Measurements from ENCODE around the gene SEPTIN11.
"Not testable (repeated sequence)": the region's sequence is repeated elsewhere in the genome, so short reads cannot be mapped to it uniquely, and the experiment has no call there.

SEPTIN11 gene

GRCh38 chr4:76958891-76959290 lies 9.3 kb downstream of the SEPTIN11 start:
- H3K27me3 ChIP-seq (ENCODE audit: low read depth) = no peaks in the 10 kb centered on the region
- H3K9me3 ChIP-seq = no peaks in the 10 kb centered on the region
- H3K4me3 ChIP-seq = no peak overlapping the region
- no peaks in the 10 kb centered on the region; the same call in 1 of the 2 replicates for H3K4me1 ChIP-seq
- DNase-seq (ENCODE audit: low spot score in 2 of 2) = no peak
- in situ Hi-C loops (cut with MboI; ENCODE audit: low sequenced_read_pairs) = no loop called here
- no peaks in the 10 kb centered on the region for H3K36me3 ChIP-seq (replicated peaks)

GRCh38 chr4:76960014-76960413 lies 10.5 kb downstream of the SEPTIN11 start:
- in situ Hi-C loops (cut with MboI; ENCODE audit: low sequenced_read_pairs) = no loop called here
- H3K36me3 ChIP-seq (replicated peaks) = no peaks in the 10 kb centered on the region
- no peaks in the 10 kb centered on the region for H3K9me3 ChIP-seq
- DNase-seq (ENCODE audit: low spot score in 2 of 2) = no peak
- H3K27me3 ChIP-seq (ENCODE audit: low read depth) = no peaks in the 10 kb centered on the region
- no peak overlapping the region for H3K4me3 ChIP-seq
- H3K4me1 ChIP-seq = no peaks in the 10 kb centered on the region; the same call in 1 of the 2 replicates

- in situ Hi-C loops (cut with MboI; ENCODE audit: low sequenced_read_pairs) = no loop called here
- no peaks in the 10 kb centered on the region for H3K9me3 ChIP-seq
- DNase-seq (ENCODE audit: low spot score in 2 of 2) = no peak
- no peaks in the 10 kb centered on the region; the same call in 1 of the 2 replicates for H3K4me1 ChIP-seq
- H3K27me3 ChIP-seq (ENCODE audit: low read depth) = no peaks in the 10 kb centered on the region
- no peaks in the 10 kb centered on the region for H3K36me3 ChIP-seq (replicated peaks)
- no peak overlapping the region for H3K4me3 ChIP-seq
Observed at GRCh38 chr4:76962406-76963130, 13.0 kb downstream of the SEPTIN11 start.

GRCh38 chr4:76963131-76963750 lies 13.7 kb downstream of the SEPTIN11 start:
- Histone ChIP-seq H3K4me3 (no peak overlapping the region), H3K4me1 (no peaks in the 10 kb centered on the region; the same call in 1 of the 2 replicates), H3K27me3 (ENCODE audit: low read depth) (no peaks in the 10 kb centered on the region), H3K36me3 (replicated peaks) (no peaks in the 10 kb centered on the region), H3K9me3 (no peaks in the 10 kb centered on the region)
- DNase-seq (ENCODE audit: low spot score in 2 of 2) = no peak
- in situ Hi-C loops (cut with MboI; ENCODE audit: low sequenced_read_pairs) = no loop called here

GRCh38 chr4:76963927-76964326 lies 14.4 kb downstream of the SEPTIN11 start:
- in situ Hi-C loops (cut with MboI; ENCODE audit: low sequenced_read_pairs); H3K9me3 ChIP-seq; H3K4me1 ChIP-seq; H3K36me3 ChIP-seq (replicated peaks); H3K27me3 ChIP-seq (ENCODE audit: low read depth); H3K4me3 ChIP-seq; DNase-seq (ENCODE audit: low spot score in 2 of 2): not testable (repeated sequence)

GRCh38 chr4:76964769-76965168 lies 15.2 kb downstream of the SEPTIN11 start:
- H3K36me3 ChIP-seq (replicated peaks) = no peaks in the 10 kb centered on the region
- H3K27me3 ChIP-seq (ENCODE audit: low read depth) = no peaks in the 10 kb centered on the region
- in situ Hi-C loops (cut with MboI; ENCODE audit: low sequenced_read_pairs) = no loop called here
- no peaks in the 10 kb centered on the region; the same call in 1 of the 2 replicates for H3K4me1 ChIP-seq
- H3K4me3 ChIP-seq = no peak overlapping the region
- H3K9me3 ChIP-seq = no peaks in the 10 kb centered on the region
- DNase-seq (ENCODE audit: low spot score in 2 of 2) = no peak

- H3K27me3 ChIP-seq (ENCODE audit: low read depth) = no peaks in the 10 kb centered on the region
- no peaks in the 10 kb centered on the region for H3K9me3 ChIP-seq
- H3K36me3 ChIP-seq (replicated peaks) = no peaks in the 10 kb centered on the region
- no peak for DNase-seq (ENCODE audit: low spot score in 2 of 2)
- H3K4me1 ChIP-seq = peaks cover 2% of the 10 kb centered on the region; the same call in 1 of the 2 replicates
- in situ Hi-C loops (cut with MboI; ENCODE audit: low sequenced_read_pairs) = no loop called here
- no peak overlapping the region for H3K4me3 ChIP-seq
Observed at GRCh38 chr4:76965866-76966579, 16.5 kb downstream of the SEPTIN11 start.

GRCh38 chr4:76968937-76969336 lies 19.4 kb downstream of the SEPTIN11 start:
- 0 out of 2 replicates have a peak, but pooled peaks cover 2% of the 10 kb centered on the region for H3K4me1 ChIP-seq
- no peaks in the 10 kb centered on the region for H3K27me3 ChIP-seq (ENCODE audit: low read depth)
- in situ Hi-C loops (cut with MboI; ENCODE audit: low sequenced_read_pairs) = no loop called here
- DNase-seq (ENCODE audit: low spot score in 2 of 2) = no peak
- no peaks in the 10 kb centered on the region for H3K36me3 ChIP-seq (replicated peaks)
- no peak overlapping the region for H3K4me3 ChIP-seq
- H3K9me3 ChIP-seq = no peaks in the 10 kb centered on the region

- no peaks in the 10 kb centered on the region for H3K9me3 ChIP-seq
- in situ Hi-C loops (cut with MboI; ENCODE audit: low sequenced_read_pairs) = no loop called here
- H3K27me3 ChIP-seq (ENCODE audit: low read depth) = no peaks in the 10 kb centered on the region
- DNase-seq (ENCODE audit: low spot score in 2 of 2) = no peak
- no peaks in the 10 kb centered on the region for H3K36me3 ChIP-seq (replicated peaks)
- 0 out of 2 replicates have a peak, but pooled peaks cover 2% of the 10 kb centered on the region for H3K4me1 ChIP-seq
- H3K4me3 ChIP-seq = no peak overlapping the region
Observed at GRCh38 chr4:76969495-76969894, 19.9 kb downstream of the SEPTIN11 start.

- no peaks in the 10 kb centered on the region for H3K27me3 ChIP-seq (ENCODE audit: low read depth)
- no peaks in the 10 kb centered on the region for H3K9me3 ChIP-seq
- DNase-seq (ENCODE audit: low spot score in 2 of 2) = no peak
- H3K4me1 ChIP-seq = 0 out of 2 replicates have a peak, but pooled peaks cover 2% of the 10 kb centered on the region
- H3K36me3 ChIP-seq (replicated peaks) = no peaks in the 10 kb centered on the region
- in situ Hi-C loops (cut with MboI; ENCODE audit: low sequenced_read_pairs) = no loop called here
- H3K4me3 ChIP-seq = no peak overlapping the region
Observed at GRCh38 chr4:76969941-76970529, 20.5 kb downstream of the SEPTIN11 start.

GRCh38 chr4:76972306-76972705 lies 22.8 kb downstream of the SEPTIN11 start:
- in situ Hi-C loops (cut with MboI; ENCODE audit: low sequenced_read_pairs) = no loop called here
- Histone ChIP-seq H3K9me3 (no peaks in the 10 kb centered on the region), H3K27me3 (ENCODE audit: low read depth) (no peaks in the 10 kb centered on the region), H3K4me1 (0 out of 2 replicates have a peak, but pooled peaks cover 2% of the 10 kb centered on the region), H3K36me3 (replicated peaks) (no peaks in the 10 kb centered on the region), H3K4me3 (no peak overlapping the region)
- DNase-seq (ENCODE audit: low spot score in 2 of 2) = no peak

- no peaks in the 10 kb centered on the region for H3K9me3 ChIP-seq
- 0 out of 2 replicates have a peak, but pooled peaks cover 2% of the 10 kb centered on the region for H3K4me1 ChIP-seq
- in situ Hi-C loops (cut with MboI; ENCODE audit: low sequenced_read_pairs) = no loop called here
- DNase-seq (ENCODE audit: low spot score in 2 of 2) = no peak
- no peaks in the 10 kb centered on the region for H3K27me3 ChIP-seq (ENCODE audit: low read depth)
- no peaks in the 10 kb centered on the region; the same call in 1 of the 2 replicates for H3K36me3 ChIP-seq (replicated peaks)
- H3K4me3 ChIP-seq = no peak overlapping the region
Observed at GRCh38 chr4:76974150-76974549, 24.6 kb downstream of the SEPTIN11 start.

GRCh38 chr4:76977113-76977512 lies 27.6 kb downstream of the SEPTIN11 start:
- in situ Hi-C loops (cut with MboI; ENCODE audit: low sequenced_read_pairs) = no loop called here
- Histone ChIP-seq H3K36me3 (replicated peaks) (no peaks in the 10 kb centered on the region; the same call in 1 of the 2 replicates), H3K4me1 (peaks cover 9% of the 10 kb centered on the region), H3K4me3 (no peak overlapping the region), H3K9me3 (no peaks in the 10 kb centered on the region), H3K27me3 (ENCODE audit: low read depth) (no peaks in the 10 kb centered on the region)
- no peak for DNase-seq (ENCODE audit: low spot score in 2 of 2)

All from HAP-1 (cell line).